Tibial nerve (tissue), 4 donors: ENCODE results near the gene SLC4A9. TPM values are rescaled to one million over a fixed set of nuclear protein-coding genes. Genes with fewer than 3 reads are reported as not detected.

ENCODE experiments used
- DNase-seq, 2 donors: peaks; one replicate each; pipeline ENCODE4 v3.0.0-alpha.2; 2019; ENCODE audit warnings: low spot score in 2 of 2
- H3K27ac ChIP-seq, 4 donors: fragments of 200-600 bp; sonication (generic) in 3 of 4; one replicate each; pipeline ENCODE4 v1.5.1; 2017 to 2019; ENCODE audit warnings: mild to moderate bottlenecking in 1 of 4
- H3K27me3 ChIP-seq, 2 donors: fragments of 200-600 bp; sonication (generic) in 1 of 2; one replicate each; pipeline versions ENCODE4 v1.5.1 to v1.6.0; 2017 to 2019
- H3K36me3 ChIP-seq, 3 donors: fragments of 200-600 bp; sonication (generic); one replicate each; pipeline ENCODE4 v1.5.1; 2018 to 2019
- H3K4me1 ChIP-seq, 4 donors: fragments of 200-600 bp; sonication (generic) in 3 of 4; one replicate each; pipeline ENCODE4 v1.5.1; 2017 to 2019
- H3K4me3 ChIP-seq, 4 donors: fragments of 200-600 bp; sonication (generic) in 3 of 4; one replicate each; pipeline ENCODE4 v1.5.1; 2017 to 2019; ENCODE audit warnings: mild to moderate bottlenecking in 1 of 4, moderate library complexity in 1 of 4
- H3K9me3 ChIP-seq, 4 donors: fragments of 200-600 bp; sonication (generic) in 3 of 4; one replicate each; pipeline ENCODE4 v1.5.1; 2017 to 2019
- EP300 ChIP-seq, 2 donors: sonication (generic); formaldehyde crosslinking; IDR thresholded peaks; one replicate each; pipeline ENCODE4 v1.6.1; 2017; ENCODE audit warnings: antibody characterized with exemption in 2 of 2, mild to moderate bottlenecking in 1 of 2
- POLR2A ChIP-seq, 2 donors: fragments of 450-650 bp; IDR thresholded peaks; one replicate each; pipeline ENCODE4 v1.6.1; 2017; ENCODE audit warnings: antibody characterized with exemption in 2 of 2, mild to moderate bottlenecking in 2 of 2, moderate library complexity in 2 of 2
- WGBS, 2 donors: methylation state at CpG; one replicate each; pipeline ENCODE4 v1.1.5; 2018; 5-methylcytosine and 5-hydroxymethylcytosine counted together
- total RNA-seq, 4 donors: library from RNA; depleted of rRNA; stranded (reverse); fragments of >200 nt; gene quantifications; one replicate each; pipeline ENCODE4 v1.1.0, GENCODE V29; 2016
- TF ChIP-seq, protein P1 (sequence below), 5 experiments: fragments of 200-600 bp in 3 of 5; fragments of 450-650 bp in 2 of 5; sonication (generic) in 3 of 5; IDR thresholded peaks; one replicate each; pipeline ENCODE4 v1.5.1; 2016 to 2019; ENCODE audit warnings: antibody characterized with exemption in 5 of 5, mild to moderate bottlenecking in 3 of 5, moderate library complexity in 2 of 5

The SLC4A9 gene
- total RNA-seq, 4 donors from 2014 or later, result not detected

DNA sequence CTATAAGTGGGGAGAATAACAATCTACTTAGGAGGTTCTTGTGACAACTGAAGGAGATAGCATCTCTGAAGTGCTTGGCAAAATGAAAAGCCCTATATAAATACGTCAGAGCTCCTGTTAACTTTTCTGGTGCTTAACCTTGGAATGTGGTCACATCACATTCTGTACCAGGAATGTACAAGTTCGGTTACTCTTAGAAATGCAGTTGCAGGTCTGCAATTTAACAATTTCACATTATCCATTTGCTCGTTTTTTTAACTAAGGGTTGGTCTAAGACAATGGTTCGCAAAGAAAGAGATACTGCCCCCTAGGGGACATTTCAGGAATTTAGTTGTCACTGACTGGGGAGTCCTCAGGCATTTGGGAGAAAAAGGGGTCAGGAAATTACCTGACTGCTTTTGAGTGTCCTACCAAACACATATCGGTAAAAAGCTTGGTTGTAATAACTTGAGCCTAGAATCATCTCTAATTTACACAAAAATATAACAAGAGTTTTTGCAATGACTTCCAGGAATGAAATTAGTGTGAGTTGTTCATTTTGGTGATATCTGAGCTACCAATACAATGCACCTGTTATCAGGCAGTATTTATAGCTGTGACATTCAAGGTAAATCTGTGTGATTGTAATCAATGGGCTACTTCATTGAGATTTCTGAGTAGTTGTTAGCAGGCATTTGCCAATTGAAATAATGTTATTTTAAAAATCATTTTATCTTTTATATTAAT is 8.2 kb upstream of the SLC4A9 start:
- TF ChIP-seq, protein P1, sequence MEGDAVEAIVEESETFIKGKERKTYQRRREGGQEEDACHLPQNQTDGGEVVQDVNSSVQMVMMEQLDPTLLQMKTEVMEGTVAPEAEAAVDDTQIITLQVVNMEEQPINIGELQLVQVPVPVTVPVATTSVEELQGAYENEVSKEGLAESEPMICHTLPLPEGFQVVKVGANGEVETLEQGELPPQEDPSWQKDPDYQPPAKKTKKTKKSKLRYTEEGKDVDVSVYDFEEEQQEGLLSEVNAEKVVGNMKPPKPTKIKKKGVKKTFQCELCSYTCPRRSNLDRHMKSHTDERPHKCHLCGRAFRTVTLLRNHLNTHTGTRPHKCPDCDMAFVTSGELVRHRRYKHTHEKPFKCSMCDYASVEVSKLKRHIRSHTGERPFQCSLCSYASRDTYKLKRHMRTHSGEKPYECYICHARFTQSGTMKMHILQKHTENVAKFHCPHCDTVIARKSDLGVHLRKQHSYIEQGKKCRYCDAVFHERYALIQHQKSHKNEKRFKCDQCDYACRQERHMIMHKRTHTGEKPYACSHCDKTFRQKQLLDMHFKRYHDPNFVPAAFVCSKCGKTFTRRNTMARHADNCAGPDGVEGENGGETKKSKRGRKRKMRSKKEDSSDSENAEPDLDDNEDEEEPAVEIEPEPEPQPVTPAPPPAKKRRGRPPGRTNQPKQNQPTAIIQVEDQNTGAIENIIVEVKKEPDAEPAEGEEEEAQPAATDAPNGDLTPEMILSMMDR (IDR thresholded peaks at IDR 0.05), result peak; percentile 79 to 92 (median 87)
- TF ChIP-seq EP300 (IDR thresholded peaks at IDR 0.05), result no peak
- Histone ChIP-seq H3K27ac (no peak overlapping the region), H3K36me3 (no peaks in the 10 kb centered on the region), H3K4me3 (no peak overlapping the region), H3K27me3 (no peaks in the 10 kb centered on the region), H3K9me3 (no peaks in the 10 kb centered on the region), H3K4me1 (peaks cover 0 to 18% (median 5%) of the 10 kb centered on the region in 4 donors)
- 4 to 9% methylated on average over 5 of the region's 5 CpGs for WGBS, 2 donors
- peak in 1 of 2 donors; percentile 97 for DNase-seq

- Histone ChIP-seq H3K27ac (no peak overlapping the region), H3K9me3 (no peaks in the 10 kb centered on the region), H3K27me3 (no peaks in the 10 kb centered on the region), H3K4me3 (no peak overlapping the region), H3K4me1 (peaks cover 0 to 17% (median 2%) of the 10 kb centered on the region in 4 donors), H3K36me3 (no peaks in the 10 kb centered on the region)
- WGBS, 2 donors, result 80 to 84% methylated on average over 7 of the region's 7 CpGs
- DNase-seq, result no peak
- TF ChIP-seq EP300 (IDR thresholded peaks at IDR 0.05) (no peak), POLR2A (IDR thresholded peaks at IDR 0.05) (no peak)
- TF ChIP-seq, protein P1 (IDR thresholded peaks at IDR 0.05), result no peak
Observed at GRCh38 chr5:140355546-140355945, 4.4 kb upstream of the SLC4A9 start.

GRCh38 chr5:140356853-140357725 is 2.9 kb upstream of the SLC4A9 start:
- Histone ChIP-seq H3K4me1 (peaks cover 0 to 13% (median 2%) of the 10 kb centered on the region in 4 donors), H3K27ac (no peak overlapping the region), H3K27me3 (no peaks in the 10 kb centered on the region), H3K4me3 (peak overlapping the region in 1 of 4 donors; percentile 20), H3K36me3 (no peaks in the 10 kb centered on the region), H3K9me3 (no peaks in the 10 kb centered on the region)
- 28 to 33% methylated on average over 10 of the region's 10 CpGs for WGBS, 2 donors
- no peak for DNase-seq
- TF ChIP-seq, protein P1 (IDR thresholded peaks at IDR 0.05), result no peak
- TF ChIP-seq POLR2A (IDR thresholded peaks at IDR 0.05) (no peak), EP300 (IDR thresholded peaks at IDR 0.05) (no peak)

DNA sequence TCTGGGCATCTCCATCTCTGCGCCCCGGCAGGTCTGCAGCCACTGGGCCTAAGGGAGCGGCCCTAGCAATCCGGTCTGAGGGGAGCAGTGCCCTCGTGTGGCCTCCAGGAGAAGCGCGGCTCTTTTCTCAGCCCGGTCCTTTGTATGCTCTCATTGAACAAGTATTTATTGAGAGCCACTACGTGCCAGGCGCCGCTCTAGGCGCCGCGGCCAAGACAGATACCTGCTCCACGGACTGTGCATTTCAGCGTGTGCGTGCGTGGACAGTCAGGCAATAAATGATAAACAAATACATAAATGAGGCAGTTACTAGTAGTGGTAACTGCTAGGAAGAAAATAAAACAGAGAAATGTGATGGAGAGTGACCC is 2.3 kb upstream of the SLC4A9 start:
- WGBS, 2 donors, result 1 to 2% methylated on average over 18 of the region's 18 CpGs
- peak; percentile 63 to 81 for DNase-seq
- no peaks in the 10 kb centered on the region for H3K36me3 ChIP-seq
- TF ChIP-seq, protein P1 (IDR thresholded peaks at IDR 0.05), result peak; percentile 89 to 93 (median 91)
- no peak for TF ChIP-seq POLR2A (IDR thresholded peaks at IDR 0.05)
- no peak for TF ChIP-seq EP300 (IDR thresholded peaks at IDR 0.05)
- no peak overlapping the region for H3K27ac ChIP-seq
- peaks cover 0 to 13% (median 2%) of the 10 kb centered on the region in 4 donors for H3K4me1 ChIP-seq
- no peaks in the 10 kb centered on the region for H3K27me3 ChIP-seq
- H3K9me3 ChIP-seq, result no peaks in the 10 kb centered on the region
- H3K4me3 ChIP-seq, result peak overlapping the region in 1 of 4 donors; percentile 20
